Activated naive CD8-positive, alpha-beta T cell (primary cell): ENCODE results near the gene IQCB1.
A peak's percentile ranks its signal among the peaks of the same experiment; 100 is the strongest.

ENCODE experiments used
- H3K27ac Mint-ChIP-seq: one replicate; pipeline ENCODE4 v1.8.0; 2021; ENCODE audit warnings: mixed read lengths
- H3K27me3 Mint-ChIP-seq: one replicate; pipeline ENCODE4 v1.8.0; 2021; ENCODE audit warnings: mixed read lengths
- H3K36me3 Mint-ChIP-seq: one replicate; pipeline ENCODE4 v1.8.0; 2021; ENCODE audit warnings: mixed read lengths
- H3K4me1 Mint-ChIP-seq: one replicate; pipeline ENCODE4 v1.8.0; 2021; ENCODE audit warnings: low read depth, mixed read lengths
- H3K4me3 Mint-ChIP-seq: one replicate; pipeline ENCODE4 v1.8.0; 2021; ENCODE audit warnings: mild to moderate bottlenecking, mixed read lengths
- H3K9me3 Mint-ChIP-seq: one replicate; pipeline ENCODE4 v1.8.0; 2021; ENCODE audit warnings: low read depth, mixed read lengths

The IQCB1 gene

GRCh38 chr3:121740896-121741295, 94.0 kb downstream of the IQCB1 start:
- Mint-ChIP-seq H3K36me3 (peaks cover 16% of the 10 kb centered on the region), H3K27ac (no peak overlapping the region), H3K9me3 (no peaks in the 10 kb centered on the region), H3K4me1 (peaks cover 30% of the 10 kb centered on the region), H3K4me3 (no peak overlapping the region), H3K27me3 (no peaks in the 10 kb centered on the region)

- no peak overlapping the region for H3K4me3 Mint-ChIP-seq
- peaks cover 16% of the 10 kb centered on the region for H3K36me3 Mint-ChIP-seq
- H3K27ac Mint-ChIP-seq = no peak overlapping the region
- H3K9me3 Mint-ChIP-seq = no peaks in the 10 kb centered on the region
- no peaks in the 10 kb centered on the region for H3K27me3 Mint-ChIP-seq
- H3K4me1 Mint-ChIP-seq = peaks cover 36% of the 10 kb centered on the region
Measured at GRCh38 chr3:121739902-121740301, 95.0 kb downstream of the IQCB1 start.

GRCh38 chr3:121737644-121738043, 97.2 kb downstream of the IQCB1 start:
- Mint-ChIP-seq H3K9me3 (no peaks in the 10 kb centered on the region), H3K27ac (no peak overlapping the region), H3K4me3 (no peak overlapping the region), H3K36me3 (peaks cover 22% of the 10 kb centered on the region), H3K4me1 (peaks cover 42% of the 10 kb centered on the region), H3K27me3 (no peaks in the 10 kb centered on the region)

- H3K4me1 Mint-ChIP-seq = peaks cover 38% of the 10 kb centered on the region
- H3K27me3 Mint-ChIP-seq = no peaks in the 10 kb centered on the region
- H3K27ac Mint-ChIP-seq = peak overlapping the region; percentile 62
- H3K36me3 Mint-ChIP-seq = peaks cover 17% of the 10 kb centered on the region
- no peaks in the 10 kb centered on the region for H3K9me3 Mint-ChIP-seq
- H3K4me3 Mint-ChIP-seq = no peak overlapping the region
Measured at GRCh38 chr3:121736112-121736511, 98.7 kb downstream of the IQCB1 start.

GRCh38 chr3:121735047-121735696, 99.7 kb downstream of the IQCB1 start:
- H3K4me3 Mint-ChIP-seq = no peak overlapping the region
- peaks cover 17% of the 10 kb centered on the region for H3K36me3 Mint-ChIP-seq
- H3K9me3 Mint-ChIP-seq = no peaks in the 10 kb centered on the region
- H3K27ac Mint-ChIP-seq = no peak overlapping the region
- H3K4me1 Mint-ChIP-seq = peaks cover 36% of the 10 kb centered on the region
- H3K27me3 Mint-ChIP-seq = no peaks in the 10 kb centered on the region

GRCh38 chr3:121730940-121731687, 103.7 kb downstream of the IQCB1 start:
- Mint-ChIP-seq H3K27ac (no peak overlapping the region), H3K4me3 (no peak overlapping the region)

GRCh38 chr3:121724130-121724529, 110.7 kb downstream of the IQCB1 start:
- Mint-ChIP-seq H3K27ac (no peak overlapping the region), H3K4me1 (no peaks in the 10 kb centered on the region), H3K4me3 (no peak overlapping the region), H3K9me3 (no peaks in the 10 kb centered on the region), H3K27me3 (no peaks in the 10 kb centered on the region), H3K36me3 (peaks cover 41% of the 10 kb centered on the region)

More at GRCh38 chr3:121730940-121731687, 103.7 kb downstream of the IQCB1 start:
- Mint-ChIP-seq H3K4me1 (peaks cover 17% of the 10 kb centered on the region), H3K27me3 (no peaks in the 10 kb centered on the region), H3K9me3 (no peaks in the 10 kb centered on the region), H3K36me3 (peaks cover 15% of the 10 kb centered on the region)

GRCh38 chr3:121723485-121723884, 111.4 kb downstream of the IQCB1 start:
- Mint-ChIP-seq H3K9me3 (no peaks in the 10 kb centered on the region), H3K27ac (no peak overlapping the region), H3K27me3 (no peaks in the 10 kb centered on the region), H3K4me3 (no peak overlapping the region), H3K36me3 (peaks cover 39% of the 10 kb centered on the region), H3K4me1 (peaks cover 3% of the 10 kb centered on the region)

- peaks cover 14% of the 10 kb centered on the region for H3K4me1 Mint-ChIP-seq
- H3K27ac Mint-ChIP-seq = no peak overlapping the region
- H3K36me3 Mint-ChIP-seq = peaks cover 42% of the 10 kb centered on the region
- no peak overlapping the region for H3K4me3 Mint-ChIP-seq
- no peaks in the 10 kb centered on the region for H3K9me3 Mint-ChIP-seq
- no peaks in the 10 kb centered on the region for H3K27me3 Mint-ChIP-seq
Measured at GRCh38 chr3:121722411-121722810, 112.4 kb downstream of the IQCB1 start.

- Mint-ChIP-seq H3K9me3 (no peaks in the 10 kb centered on the region), H3K27ac (no peak overlapping the region), H3K4me1 (peaks cover 18% of the 10 kb centered on the region), H3K4me3 (no peak overlapping the region), H3K36me3 (peaks cover 44% of the 10 kb centered on the region), H3K27me3 (no peaks in the 10 kb centered on the region)
Measured at GRCh38 chr3:121720163-121720562, 114.7 kb downstream of the IQCB1 start.
